Astrocyte of the cerebellum (primary cell): ENCODE data around the gene PTGES2.

ENCODE experiments used
- DNase-seq: peaks from one replicate; pipeline ENCODE4 v3.0.0-alpha.2; 2011; ENCODE audit warnings: low read depth
- H3K4me3 ChIP-seq: 2 replicates; pipeline ENCODE4 v1.5.1; 2011; ENCODE audit warnings: mild to moderate bottlenecking, low read depth, low read length, moderate library complexity
- in situ Hi-C: cut with HindIII; loops from 2 replicates; pipeline ENCODE4 v1.10.0; 2017; ENCODE audit warnings: low sequenced_read_pairs
- TF ChIP-seq, protein P1 (sequence below): IDR thresholded peaks from 2 replicates; pipeline ENCODE4 v1.5.1; 2012; ENCODE audit warnings: low read length, low read depth, moderate library complexity, mild to moderate bottlenecking; ENCODE audit errors: missing control alignments

The PTGES2 gene

GRCh38 chr9:128127990-128128835 is 684 bp upstream of the PTGES2 start:
- in situ Hi-C loops: no loop called here
- peak; percentile 77 for DNase-seq
- TF ChIP-seq, protein P1, sequence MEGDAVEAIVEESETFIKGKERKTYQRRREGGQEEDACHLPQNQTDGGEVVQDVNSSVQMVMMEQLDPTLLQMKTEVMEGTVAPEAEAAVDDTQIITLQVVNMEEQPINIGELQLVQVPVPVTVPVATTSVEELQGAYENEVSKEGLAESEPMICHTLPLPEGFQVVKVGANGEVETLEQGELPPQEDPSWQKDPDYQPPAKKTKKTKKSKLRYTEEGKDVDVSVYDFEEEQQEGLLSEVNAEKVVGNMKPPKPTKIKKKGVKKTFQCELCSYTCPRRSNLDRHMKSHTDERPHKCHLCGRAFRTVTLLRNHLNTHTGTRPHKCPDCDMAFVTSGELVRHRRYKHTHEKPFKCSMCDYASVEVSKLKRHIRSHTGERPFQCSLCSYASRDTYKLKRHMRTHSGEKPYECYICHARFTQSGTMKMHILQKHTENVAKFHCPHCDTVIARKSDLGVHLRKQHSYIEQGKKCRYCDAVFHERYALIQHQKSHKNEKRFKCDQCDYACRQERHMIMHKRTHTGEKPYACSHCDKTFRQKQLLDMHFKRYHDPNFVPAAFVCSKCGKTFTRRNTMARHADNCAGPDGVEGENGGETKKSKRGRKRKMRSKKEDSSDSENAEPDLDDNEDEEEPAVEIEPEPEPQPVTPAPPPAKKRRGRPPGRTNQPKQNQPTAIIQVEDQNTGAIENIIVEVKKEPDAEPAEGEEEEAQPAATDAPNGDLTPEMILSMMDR: no peak
- H3K4me3 ChIP-seq: peak overlapping the region; percentile 67

- H3K4me3 ChIP-seq: peak overlapping the region; percentile 67
- TF ChIP-seq, protein P1: no peak
- in situ Hi-C loops: no loop called here
- DNase-seq: no peak
Measured at GRCh38 chr9:128125580-128126354, 1.8 kb downstream of the PTGES2 start.

DNA sequence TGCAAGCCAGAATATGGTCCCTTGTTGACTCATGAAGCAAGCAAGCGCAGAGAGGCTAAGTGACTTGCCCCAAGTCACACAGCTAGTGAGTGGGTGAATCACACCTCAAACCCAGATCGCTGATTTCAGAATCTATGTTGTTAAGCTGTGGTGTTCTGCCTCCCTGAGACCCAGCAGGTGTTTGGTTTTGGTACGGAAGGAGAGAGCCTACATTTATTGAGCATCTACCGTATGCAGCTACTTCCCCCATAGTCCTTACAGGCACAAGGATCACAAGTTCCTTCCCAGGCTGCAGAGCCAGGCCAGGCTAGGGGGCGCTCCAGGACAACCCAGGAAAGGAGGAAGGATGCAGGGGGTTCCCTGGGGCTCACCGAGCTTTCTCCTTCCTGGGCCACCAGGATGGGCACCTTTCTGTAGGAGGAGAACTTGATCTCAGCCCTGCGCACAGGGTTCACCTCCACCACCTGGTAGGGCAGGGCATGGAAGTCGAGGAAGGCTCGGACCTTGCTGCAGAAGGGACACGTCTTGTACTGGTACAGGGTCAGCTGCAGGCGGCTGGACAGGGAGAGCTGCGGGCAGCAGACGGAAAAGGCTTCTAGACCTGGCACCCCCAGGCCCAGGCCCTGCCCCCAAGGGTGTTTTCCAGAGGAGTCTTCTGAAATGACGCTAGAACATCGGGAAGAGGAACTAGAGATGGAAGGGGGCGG is 2.5 kb downstream of the PTGES2 start:
- in situ Hi-C loops: no loop called here
- no peak for DNase-seq
- TF ChIP-seq, protein P1: peak; percentile 66
- H3K4me3 ChIP-seq: no peak overlapping the region

- TF ChIP-seq, protein P1: no peak
- in situ Hi-C loops: no loop called here
- no peak for DNase-seq
- no peak overlapping the region for H3K4me3 ChIP-seq
Measured at GRCh38 chr9:128124451-128124850, 3.1 kb downstream of the PTGES2 start.

- TF ChIP-seq, protein P1: no peak
- no peak overlapping the region for H3K4me3 ChIP-seq
- DNase-seq: no peak
- in situ Hi-C loops: no loop called here
Measured at GRCh38 chr9:128123451-128124080, 4.0 kb downstream of the PTGES2 start.

DNA sequence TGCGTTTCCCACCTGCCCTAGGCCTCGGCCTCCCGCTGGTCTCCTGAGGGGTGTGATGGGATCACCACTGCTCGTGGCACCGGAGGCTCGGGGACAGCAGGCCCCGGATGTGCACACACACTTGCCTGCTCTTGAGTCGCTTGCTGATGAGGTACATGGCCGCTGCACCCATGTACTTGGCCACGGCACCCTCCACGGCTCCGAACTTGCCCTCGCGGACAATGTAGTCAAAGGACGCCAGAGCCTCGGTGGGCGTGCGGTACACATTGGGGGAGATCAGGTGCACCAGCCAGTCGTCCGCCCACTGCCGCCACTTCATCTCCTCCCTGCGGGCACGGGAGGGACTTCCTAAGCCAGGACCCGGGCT is 4.7 kb downstream of the PTGES2 start:
- in situ Hi-C loops: no loop called here
- DNase-seq: no peak
- no peak overlapping the region for H3K4me3 ChIP-seq
- TF ChIP-seq, protein P1: no peak
